Neuron (in vitro differentiated cells): ENCODE measurements around the gene MAGI1.

Source experiments
- H2AFZ ChIP-seq: one replicate; pipeline ENCODE4 v1.6.1; 2013; ENCODE audit warnings: low read depth, mild to moderate bottlenecking, inconsistent platforms, low read length, moderate library complexity
- H3K27me3 ChIP-seq: one replicate; pipeline ENCODE4 v1.6.1; 2013; ENCODE audit warnings: low read length; ENCODE audit not compliant: insufficient read depth
- H3K36me3 ChIP-seq: one replicate; pipeline ENCODE4 v1.6.1; 2013; ENCODE audit warnings: low read length; ENCODE audit not compliant: insufficient read depth
- H3K4me1 ChIP-seq: one replicate; pipeline ENCODE4 v1.6.1; 2013; ENCODE audit warnings: low read length; ENCODE audit not compliant: insufficient read depth
- H3K4me3 ChIP-seq: 2 replicates; pipeline ENCODE4 v1.5.1; 2013; ENCODE audit warnings: mild to moderate bottlenecking, low read length, moderate library complexity
- H3K9me3 ChIP-seq: one replicate; pipeline ENCODE4 v1.6.1; 2013; ENCODE audit warnings: low read length

MAGI1 gene

DNA sequence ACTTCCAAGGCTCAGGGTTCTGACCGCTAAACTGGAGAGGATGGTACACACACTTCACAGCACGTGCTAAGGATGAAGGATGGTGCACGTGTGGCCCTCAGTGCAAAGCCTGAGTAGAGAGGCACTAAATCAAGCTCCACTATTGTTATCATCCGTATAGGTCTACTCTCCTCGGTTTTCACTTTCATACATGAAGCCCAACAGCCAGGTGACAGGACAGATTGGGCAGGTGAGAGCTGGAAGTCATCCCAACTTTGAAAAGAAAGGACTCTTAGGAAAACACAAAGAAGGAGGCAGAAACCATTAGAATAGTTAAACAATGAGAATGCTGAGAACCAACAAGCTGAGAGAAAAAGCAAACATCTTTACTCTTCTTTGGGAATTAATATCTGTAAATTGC is 21.1 kb downstream of the MAGI1 start:
- Histone ChIP-seq H3K4me1 (no peaks in the 10 kb centered on the region), H3K27me3 (no peaks in the 10 kb centered on the region), H3K4me3 (no peak overlapping the region), H3K9me3 (no peaks in the 10 kb centered on the region), H2AFZ (no peak overlapping the region), H3K36me3 (no peaks in the 10 kb centered on the region)

DNA sequence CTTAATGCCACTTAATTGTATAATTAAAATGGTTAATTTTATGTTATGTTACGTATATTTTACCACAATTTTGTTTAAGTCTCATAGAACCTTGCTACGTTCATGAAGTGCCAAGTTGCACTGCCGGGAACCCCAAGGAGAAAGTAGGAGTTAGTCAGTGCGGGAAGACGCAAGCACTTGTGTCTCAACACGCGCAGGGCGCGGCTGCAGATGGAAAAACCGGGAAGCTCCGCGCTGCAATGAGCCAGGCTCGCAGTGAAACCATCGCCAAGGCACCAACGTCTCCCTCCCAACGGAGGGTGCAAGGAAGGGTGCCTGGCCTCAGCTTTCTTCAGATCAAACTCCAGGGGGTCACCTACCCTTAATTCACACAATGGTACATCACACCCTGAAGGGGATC is 21.6 kb downstream of the MAGI1 start:
- H3K4me1 ChIP-seq, result no peaks in the 10 kb centered on the region
- H3K9me3 ChIP-seq, result no peaks in the 10 kb centered on the region
- no peak overlapping the region for H3K4me3 ChIP-seq
- no peak overlapping the region for H2AFZ ChIP-seq
- no peaks in the 10 kb centered on the region for H3K27me3 ChIP-seq
- no peaks in the 10 kb centered on the region for H3K36me3 ChIP-seq

- Histone ChIP-seq H3K4me3 (no peak overlapping the region), H3K27me3 (no peaks in the 10 kb centered on the region), H3K36me3 (no peaks in the 10 kb centered on the region), H3K9me3 (no peaks in the 10 kb centered on the region), H2AFZ (no peak overlapping the region), H3K4me1 (no peaks in the 10 kb centered on the region)
Measured at GRCh38 chr3:66015841-66016240, 22.9 kb downstream of the MAGI1 start.

- H3K36me3 ChIP-seq, result no peaks in the 10 kb centered on the region
- no peaks in the 10 kb centered on the region for H3K9me3 ChIP-seq
- H2AFZ ChIP-seq, result no peak overlapping the region
- H3K4me1 ChIP-seq, result no peaks in the 10 kb centered on the region
- H3K27me3 ChIP-seq, result no peaks in the 10 kb centered on the region
- no peak overlapping the region for H3K4me3 ChIP-seq
Measured at GRCh38 chr3:66014651-66015050, 24.1 kb downstream of the MAGI1 start.

DNA sequence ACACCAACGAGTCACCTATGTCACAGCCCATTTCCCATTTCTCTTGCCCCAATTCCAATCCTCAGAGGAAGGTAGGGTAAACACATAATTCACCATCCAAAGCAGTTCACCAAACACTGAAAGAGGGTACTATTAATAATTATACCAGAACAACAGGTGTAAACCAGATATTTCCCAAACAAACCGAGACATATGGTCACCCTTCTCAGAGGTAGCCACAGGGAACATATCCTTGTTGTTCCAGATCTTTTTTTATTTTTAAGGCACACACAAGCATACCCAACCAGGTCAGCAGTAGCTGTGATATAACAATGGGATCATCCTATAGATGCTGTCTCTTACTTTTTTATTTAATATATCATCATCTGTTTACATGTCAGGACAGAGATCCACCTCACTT is 24.7 kb downstream of the MAGI1 start:
- Histone ChIP-seq H3K9me3 (no peaks in the 10 kb centered on the region), H3K27me3 (no peaks in the 10 kb centered on the region), H3K4me3 (no peak overlapping the region), H3K4me1 (no peaks in the 10 kb centered on the region), H2AFZ (no peak overlapping the region), H3K36me3 (no peaks in the 10 kb centered on the region)

- Histone ChIP-seq H3K36me3 (no peaks in the 10 kb centered on the region), H3K4me3 (no peak overlapping the region), H3K27me3 (no peaks in the 10 kb centered on the region), H3K4me1 (no peaks in the 10 kb centered on the region), H2AFZ (no peak overlapping the region), H3K9me3 (no peaks in the 10 kb centered on the region)
Measured at GRCh38 chr3:66012711-66013110, 26.0 kb downstream of the MAGI1 start.

- H2AFZ ChIP-seq, result no peak overlapping the region
- H3K4me3 ChIP-seq, result no peak overlapping the region
- H3K9me3 ChIP-seq, result no peaks in the 10 kb centered on the region
- H3K27me3 ChIP-seq, result no peaks in the 10 kb centered on the region
- no peaks in the 10 kb centered on the region for H3K4me1 ChIP-seq
- H3K36me3 ChIP-seq, result no peaks in the 10 kb centered on the region
Measured at GRCh38 chr3:66010739-66011655, 27.7 kb downstream of the MAGI1 start.

DNA sequence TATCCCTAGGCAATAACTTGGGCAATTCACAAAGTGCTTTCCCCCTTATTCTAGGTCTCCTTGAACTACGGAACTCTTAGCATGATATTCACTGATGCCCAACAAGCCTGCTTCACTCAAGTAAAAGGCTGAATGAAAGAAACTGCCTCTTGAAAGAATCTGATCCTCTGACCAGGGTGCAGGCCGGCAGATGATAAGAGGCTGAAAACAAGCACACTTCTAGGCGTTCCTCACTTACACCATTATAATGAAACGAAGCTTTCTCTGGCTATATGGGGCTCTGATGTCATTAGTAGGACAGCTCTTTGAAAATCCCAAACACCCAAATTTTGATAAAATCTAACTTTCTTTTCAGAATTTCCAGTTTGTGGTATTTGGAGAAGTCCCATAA is 28.4 kb downstream of the MAGI1 start:
- no peak overlapping the region for H3K4me3 ChIP-seq

GRCh38 chr3:66004244-66004643 is 34.5 kb downstream of the MAGI1 start:
- Histone ChIP-seq H3K9me3 (no peaks in the 10 kb centered on the region), H2AFZ (no peak overlapping the region), H3K4me3 (no peak overlapping the region), H3K27me3 (no peaks in the 10 kb centered on the region), H3K4me1 (no peaks in the 10 kb centered on the region), H3K36me3 (no peaks in the 10 kb centered on the region)

More for the DNA sequence above, 28.4 kb downstream of the MAGI1 start:
- Histone ChIP-seq H2AFZ (no peak overlapping the region), H3K27me3 (no peaks in the 10 kb centered on the region), H3K4me1 (no peaks in the 10 kb centered on the region), H3K36me3 (no peaks in the 10 kb centered on the region), H3K9me3 (no peaks in the 10 kb centered on the region)

DNA sequence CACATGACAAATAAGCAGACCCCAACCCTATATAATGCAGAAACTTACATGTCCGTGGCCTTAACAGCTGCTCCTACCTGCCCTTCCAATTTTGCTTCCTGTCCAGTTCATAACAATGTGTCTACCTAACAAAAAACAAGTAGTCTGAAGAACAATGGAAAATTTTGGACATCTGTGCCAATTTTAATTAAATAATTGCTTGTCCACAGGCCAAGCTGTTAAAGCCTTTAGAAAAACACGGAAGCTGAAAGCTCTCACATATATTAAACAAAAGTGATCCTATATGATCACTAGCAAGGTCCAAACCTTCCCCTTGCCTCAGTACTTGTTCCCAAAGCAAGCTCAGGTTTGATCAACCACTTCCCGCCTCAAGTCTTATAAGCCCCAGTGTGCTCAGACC is 37.1 kb downstream of the MAGI1 start:
- Histone ChIP-seq H3K36me3 (no peaks in the 10 kb centered on the region), H3K27me3 (no peaks in the 10 kb centered on the region), H3K4me1 (no peaks in the 10 kb centered on the region), H3K9me3 (no peaks in the 10 kb centered on the region), H3K4me3 (no peak overlapping the region), H2AFZ (no peak overlapping the region)

DNA sequence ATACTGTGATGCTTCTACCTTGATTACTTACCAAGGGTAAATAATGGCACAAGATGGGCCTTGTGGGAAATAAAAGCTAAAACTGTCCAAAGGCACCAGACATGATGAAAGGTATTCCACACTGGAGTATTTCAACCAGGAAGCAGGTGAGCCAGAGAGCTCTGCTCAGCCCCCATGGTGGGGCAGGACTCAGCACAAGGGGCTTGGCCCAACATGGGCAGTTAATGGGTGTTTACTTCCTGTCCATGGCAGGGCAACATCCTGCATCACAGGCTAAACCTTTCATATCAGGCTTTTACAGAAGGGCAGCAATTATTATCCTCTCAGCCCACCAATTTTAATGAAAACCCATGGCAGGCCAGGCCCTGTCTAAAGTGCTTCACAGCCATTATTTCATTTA is 38.2 kb downstream of the MAGI1 start:
- no peaks in the 10 kb centered on the region for H3K9me3 ChIP-seq
- H3K36me3 ChIP-seq, result no peaks in the 10 kb centered on the region
- no peak overlapping the region for H3K4me3 ChIP-seq
- H3K4me1 ChIP-seq, result no peaks in the 10 kb centered on the region
- H3K27me3 ChIP-seq, result no peaks in the 10 kb centered on the region
- no peak overlapping the region for H2AFZ ChIP-seq

DNA sequence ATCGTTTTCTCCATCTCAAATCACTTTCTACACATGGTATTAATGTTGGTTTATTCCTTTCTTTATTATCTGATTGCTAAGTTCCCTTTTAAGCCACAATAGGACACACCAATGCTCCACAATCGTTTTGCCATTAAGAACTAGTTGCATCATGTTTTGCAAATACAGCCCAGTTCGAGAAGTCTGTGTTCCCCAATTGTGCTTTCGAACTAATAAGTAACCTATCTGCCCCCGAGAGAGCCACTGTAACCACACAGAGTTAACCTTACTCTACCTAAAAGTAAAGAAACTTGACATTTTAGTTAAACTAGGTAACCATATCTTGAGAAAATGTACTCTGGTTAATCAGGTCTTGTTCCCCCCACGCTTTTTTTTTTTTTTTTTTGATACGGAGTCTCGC is 39.1 kb downstream of the MAGI1 start:
- Histone ChIP-seq H3K9me3 (no peaks in the 10 kb centered on the region), H3K36me3 (no peaks in the 10 kb centered on the region), H3K4me3 (no peak overlapping the region), H3K4me1 (no peaks in the 10 kb centered on the region), H3K27me3 (no peaks in the 10 kb centered on the region), H2AFZ (no peak overlapping the region)

- no peaks in the 10 kb centered on the region for H3K9me3 ChIP-seq
- no peak overlapping the region for H3K4me3 ChIP-seq
- no peaks in the 10 kb centered on the region for H3K36me3 ChIP-seq
- H3K4me1 ChIP-seq, result no peaks in the 10 kb centered on the region
- no peaks in the 10 kb centered on the region for H3K27me3 ChIP-seq
- no peak overlapping the region for H2AFZ ChIP-seq
Measured at GRCh38 chr3:65996589-65996988, 42.1 kb downstream of the MAGI1 start.

DNA sequence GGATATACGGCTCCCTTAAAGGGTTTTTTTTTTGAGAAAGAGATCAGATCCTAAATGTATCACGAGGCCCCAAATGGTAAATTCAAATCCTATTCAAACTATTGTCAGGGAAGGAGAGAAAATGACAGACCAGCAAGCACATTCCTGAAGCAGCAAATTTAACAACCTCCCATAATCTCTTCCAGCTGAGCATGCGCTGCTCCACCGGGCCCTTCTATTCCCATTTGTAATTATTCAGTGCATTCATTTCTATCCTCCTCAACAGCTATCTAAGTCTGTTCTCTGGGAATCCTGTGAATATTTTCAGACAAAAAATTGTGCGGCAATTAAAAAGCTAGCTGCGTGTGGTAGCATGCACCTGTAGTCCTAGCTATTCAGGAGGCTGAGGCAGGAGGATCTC is 43.2 kb downstream of the MAGI1 start:
- Histone ChIP-seq H3K4me3 (no peak overlapping the region), H2AFZ (no peak overlapping the region), H3K36me3 (no peaks in the 10 kb centered on the region), H3K9me3 (no peaks in the 10 kb centered on the region), H3K4me1 (no peaks in the 10 kb centered on the region), H3K27me3 (no peaks in the 10 kb centered on the region)
